Smooth muscle cell of the brain vasculature (primary cell): Measurements from ENCODE around the gene CCDC66.
"Not testable (repeated sequence)": the region's sequence is repeated elsewhere in the genome, so short reads cannot be mapped to it uniquely, and the experiment has no call there.

Source experiments
- DNase-seq: peaks from one replicate; pipeline ENCODE4 v3.0.0-alpha.2; 2012; ENCODE audit warnings: low read depth, low spot score

Gene CCDC66

DNA sequence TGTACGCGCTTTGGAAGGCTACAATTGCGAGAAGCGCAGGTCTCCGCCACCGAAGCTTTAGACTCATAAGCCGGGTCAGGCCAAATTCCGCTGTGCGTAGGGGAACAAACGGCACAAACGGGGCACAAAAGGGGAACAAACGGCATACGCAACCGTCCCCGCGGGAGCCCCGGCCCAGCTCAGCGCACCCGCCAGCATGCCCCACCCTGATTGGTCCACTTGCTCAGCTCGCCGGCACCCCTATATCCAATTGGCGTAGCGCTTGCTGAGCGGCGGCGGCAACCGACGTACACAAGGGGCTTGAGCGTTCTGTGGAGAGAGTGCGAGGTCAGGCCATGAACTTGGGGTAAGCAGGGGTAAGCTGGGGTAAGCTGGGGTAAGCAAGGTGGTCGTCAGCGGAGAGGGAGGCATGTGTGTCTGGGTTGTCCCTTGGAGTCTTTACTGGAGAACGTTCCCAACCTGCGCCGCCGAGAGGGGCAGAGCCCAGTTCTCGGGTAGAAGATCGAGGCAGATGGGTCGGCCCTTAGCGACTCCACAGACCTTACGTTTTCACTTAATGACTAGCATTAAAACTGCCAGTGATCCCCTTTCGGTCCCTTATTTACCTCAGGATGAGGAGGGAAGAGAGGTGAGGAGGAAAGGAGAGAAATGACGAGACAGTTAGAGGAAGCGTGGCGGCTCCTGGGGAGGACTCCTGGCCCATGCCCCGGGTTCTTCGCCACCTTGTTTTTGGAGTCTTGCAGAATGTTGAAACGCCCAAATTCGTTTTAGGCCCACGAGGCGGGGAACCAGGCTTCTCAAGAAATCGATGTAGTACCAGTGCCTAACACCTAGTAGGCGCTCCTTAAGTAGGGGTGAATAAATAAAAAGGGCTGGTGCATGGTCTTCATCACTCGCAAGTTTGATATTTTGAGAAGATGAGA is at the start of gene CCDC66:
Gene CCDC66, plus strand, starts transcription at position 268 of the 923 bp plus-strand sequence. Its CDS starts 68 bp downstream, at position 336.
- peak; percentile 58 for DNase-seq

DNA sequence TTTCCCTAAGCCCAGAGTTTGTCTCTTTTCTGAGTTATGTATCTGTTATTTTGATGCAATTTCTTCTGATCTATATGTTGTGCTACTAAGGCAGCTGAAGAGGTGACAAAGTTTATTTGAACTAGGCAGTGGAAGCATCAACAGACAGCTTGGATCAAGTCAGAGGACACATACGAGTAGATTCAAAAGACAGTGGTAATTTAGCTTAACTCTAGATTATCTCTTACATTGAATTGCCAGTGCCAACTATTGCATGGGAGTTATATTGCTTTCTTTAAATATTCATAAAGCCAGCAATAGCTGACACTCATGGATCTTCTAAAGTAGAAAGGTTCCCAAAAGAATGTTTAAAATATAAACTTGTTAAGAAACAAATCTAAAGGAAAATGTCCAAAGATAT is 37.3 kb upstream of the CCDC66 start:
- DNase-seq: no peak

DNA sequence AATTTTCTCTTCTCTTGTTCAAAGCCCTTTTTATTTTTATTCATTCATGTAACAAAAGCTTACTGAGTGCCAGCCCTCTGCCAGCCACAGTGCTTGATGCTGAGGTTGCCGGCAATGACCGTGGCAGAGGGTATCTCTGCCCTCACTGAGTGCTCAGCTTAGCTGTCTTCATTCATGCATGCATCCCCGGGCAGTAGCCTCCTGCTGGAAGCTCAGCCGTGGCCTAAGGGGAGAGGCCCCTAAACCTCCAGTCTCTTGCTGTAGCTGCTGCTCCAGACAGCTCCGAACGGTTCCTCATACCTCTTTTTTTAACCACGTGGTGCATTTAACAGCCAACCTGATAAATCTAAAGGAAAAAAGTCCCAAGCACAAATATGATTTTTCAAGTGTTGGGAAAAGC is 34.6 kb upstream of the CCDC66 start:
- DNase-seq: no peak

DNA sequence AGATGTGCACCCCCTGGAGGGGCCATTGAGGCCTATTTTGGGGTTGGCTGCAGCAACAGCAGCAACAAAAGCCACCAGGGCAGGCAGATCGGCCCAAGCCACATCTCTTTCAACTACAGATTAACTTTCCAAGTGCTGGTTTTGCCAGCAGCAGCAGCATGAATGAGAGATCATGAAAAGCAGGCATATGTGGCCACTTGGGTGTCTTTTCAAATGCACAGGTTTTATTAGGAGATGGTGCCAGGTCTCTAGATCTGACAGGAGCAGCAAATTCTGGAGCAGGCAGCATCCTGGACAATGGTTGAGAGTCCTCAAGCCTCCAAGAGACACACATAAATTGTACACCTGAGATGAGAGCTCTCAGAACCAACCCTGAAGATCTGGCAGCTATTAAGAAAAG is 31.7 kb upstream of the CCDC66 start:
- no peak for DNase-seq

DNA sequence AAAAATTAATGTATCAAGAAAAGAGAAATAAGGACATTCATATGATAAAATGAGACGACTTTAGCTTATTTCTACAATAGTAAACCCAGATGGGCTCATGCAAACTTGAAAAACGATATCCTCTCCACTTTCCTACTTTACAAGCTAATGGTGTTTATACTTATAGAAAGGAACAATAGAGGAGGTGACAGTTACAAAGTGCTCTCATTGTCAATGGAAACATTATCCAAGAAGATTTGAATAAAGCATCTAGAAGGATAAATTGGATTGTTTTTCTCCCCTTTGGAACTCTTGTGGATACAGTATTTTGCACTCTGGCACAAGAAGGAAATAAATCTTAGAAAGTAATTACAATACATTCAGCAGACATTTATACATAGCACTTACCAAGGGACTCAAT is 20.2 kb upstream of the CCDC66 start:
- no peak for DNase-seq

DNA sequence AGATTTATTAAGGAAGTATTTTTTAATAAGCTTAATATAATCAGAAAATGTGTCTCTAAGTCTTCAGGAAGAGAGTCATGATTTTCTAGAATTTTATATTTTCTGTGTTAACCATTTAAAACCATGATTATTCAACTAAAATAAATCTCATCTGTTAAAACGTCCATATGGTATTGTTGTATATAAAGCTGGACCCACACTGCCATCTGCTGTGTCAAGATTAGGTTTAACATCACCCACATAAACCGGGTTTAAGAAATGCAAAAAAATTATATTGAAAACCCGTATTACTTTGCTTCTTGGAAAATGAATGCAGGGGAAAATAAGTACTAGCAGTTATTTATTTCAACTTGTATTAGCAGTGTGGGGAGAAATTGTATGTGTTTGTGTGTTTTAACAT is 9.5 kb upstream of the CCDC66 start:
- no peak for DNase-seq

DNA sequence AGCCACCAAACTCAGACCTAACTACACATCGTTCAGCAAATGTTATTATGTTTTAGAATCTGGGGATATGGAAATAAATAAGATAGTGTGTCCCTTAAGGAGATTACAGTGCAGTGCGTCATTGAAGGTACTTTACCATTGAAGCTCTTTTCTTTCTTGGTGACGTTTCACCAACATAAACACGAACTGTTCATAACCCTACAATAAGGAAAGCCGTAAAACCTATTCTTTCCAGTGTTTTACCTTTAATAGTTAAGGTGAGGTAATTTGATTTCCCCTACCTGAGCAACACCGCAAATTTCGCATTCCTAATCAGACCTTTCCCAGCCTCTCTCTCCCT is 826 bp downstream of the CCDC66 start:
- DNase-seq: no peak

DNA sequence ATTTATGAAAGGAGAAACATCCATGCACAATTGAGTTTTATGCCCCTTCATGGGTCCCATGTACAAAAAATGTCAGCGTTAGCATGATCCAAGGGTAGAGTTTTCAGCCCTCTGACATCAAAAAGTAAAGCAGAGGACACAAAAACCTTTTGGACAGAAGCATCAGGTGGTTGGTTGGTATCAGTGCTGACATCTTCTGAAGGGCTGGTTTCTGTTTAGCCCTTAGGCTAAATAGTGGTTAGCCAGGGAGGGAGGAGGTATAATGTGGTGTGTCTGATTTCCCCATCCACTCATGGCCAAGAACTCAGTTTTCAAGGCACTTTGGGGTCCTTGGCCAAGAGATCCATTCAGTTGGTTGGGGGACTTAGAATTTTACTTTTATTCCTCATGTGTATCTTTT is 16.5 kb downstream of the CCDC66 start:
- DNase-seq: no peak

DNA sequence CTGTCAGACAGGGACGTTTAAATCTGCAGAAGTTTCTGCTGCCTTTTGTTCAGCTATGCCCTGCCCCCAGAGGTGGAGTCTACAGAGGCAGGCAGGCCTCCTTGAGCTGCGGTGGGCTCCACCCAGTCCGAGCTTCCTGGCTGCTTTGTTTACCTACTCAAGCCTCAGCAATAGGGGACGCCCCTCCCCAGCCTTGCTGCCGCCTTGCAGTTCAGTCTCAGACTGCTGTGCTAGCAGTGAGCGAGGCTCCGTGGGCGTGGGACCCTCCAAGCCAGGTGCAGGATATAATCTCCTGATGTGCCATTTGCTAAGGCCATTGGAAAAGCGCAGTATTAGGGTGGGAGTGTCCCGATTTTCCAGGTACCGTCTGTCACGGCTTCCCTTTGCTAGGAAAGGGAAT is 25.0 kb downstream of the CCDC66 start:
- DNase-seq: not testable (repeated sequence)

DNA sequence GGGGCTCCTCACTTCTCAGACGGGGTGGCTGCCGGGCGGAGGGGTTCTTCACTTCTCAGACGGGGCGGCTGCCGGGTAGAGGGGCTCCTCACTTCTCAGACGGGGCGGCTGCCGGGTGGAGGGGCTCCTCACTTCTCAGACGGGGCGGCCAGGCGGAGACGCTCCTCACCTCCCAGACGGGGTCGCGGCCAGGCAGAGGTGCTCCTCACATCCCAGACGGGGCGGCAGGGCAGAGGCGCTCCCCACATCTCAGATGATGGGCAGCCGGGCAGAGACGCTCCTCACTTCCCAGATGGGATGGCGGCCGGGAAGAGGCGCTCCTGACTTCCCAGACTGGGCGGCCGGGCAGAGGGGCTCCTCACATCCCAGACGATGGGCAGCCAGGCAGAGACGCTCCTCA is 27.3 kb downstream of the CCDC66 start:
- DNase-seq: not testable (repeated sequence)

DNA sequence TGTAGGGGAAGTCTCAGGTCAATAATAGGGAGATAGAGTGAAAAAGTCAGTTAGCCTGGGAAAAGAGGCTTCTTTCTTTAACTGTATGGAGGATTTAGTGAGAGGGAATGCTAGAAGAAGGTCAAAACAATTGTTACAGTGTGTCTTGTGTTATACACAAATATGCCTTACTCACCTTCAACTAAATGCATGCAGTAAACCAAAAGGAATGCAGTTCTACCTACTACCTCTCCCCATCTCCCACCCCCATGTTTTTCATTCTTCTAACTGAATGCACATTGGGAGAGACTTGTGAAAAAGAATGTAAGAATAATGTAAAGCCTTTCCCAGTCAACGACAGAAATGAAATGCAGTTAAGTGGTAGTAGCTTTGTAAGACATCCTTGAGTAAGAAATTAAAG is 33.8 kb downstream of the CCDC66 start:
- DNase-seq: no peak

DNA sequence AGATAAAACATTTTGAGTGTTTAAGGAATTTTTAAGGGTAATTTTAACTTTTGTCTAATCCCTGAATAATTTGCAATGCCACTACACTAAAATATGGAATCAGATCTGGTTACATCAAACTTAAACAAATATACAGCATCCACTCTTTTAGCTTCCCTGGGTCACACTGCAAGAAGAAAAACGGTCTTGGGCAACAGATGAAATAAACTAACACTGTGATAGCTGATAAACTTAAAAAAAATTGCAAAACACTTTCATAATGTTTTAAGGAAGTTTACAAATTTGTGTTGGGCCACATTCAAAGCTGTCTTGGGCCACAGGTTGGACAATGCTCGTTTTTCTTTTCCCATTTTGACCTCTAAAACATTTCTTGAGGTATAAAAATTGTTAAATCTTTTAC is 34.3 kb downstream of the CCDC66 start:
- DNase-seq: no peak

DNA sequence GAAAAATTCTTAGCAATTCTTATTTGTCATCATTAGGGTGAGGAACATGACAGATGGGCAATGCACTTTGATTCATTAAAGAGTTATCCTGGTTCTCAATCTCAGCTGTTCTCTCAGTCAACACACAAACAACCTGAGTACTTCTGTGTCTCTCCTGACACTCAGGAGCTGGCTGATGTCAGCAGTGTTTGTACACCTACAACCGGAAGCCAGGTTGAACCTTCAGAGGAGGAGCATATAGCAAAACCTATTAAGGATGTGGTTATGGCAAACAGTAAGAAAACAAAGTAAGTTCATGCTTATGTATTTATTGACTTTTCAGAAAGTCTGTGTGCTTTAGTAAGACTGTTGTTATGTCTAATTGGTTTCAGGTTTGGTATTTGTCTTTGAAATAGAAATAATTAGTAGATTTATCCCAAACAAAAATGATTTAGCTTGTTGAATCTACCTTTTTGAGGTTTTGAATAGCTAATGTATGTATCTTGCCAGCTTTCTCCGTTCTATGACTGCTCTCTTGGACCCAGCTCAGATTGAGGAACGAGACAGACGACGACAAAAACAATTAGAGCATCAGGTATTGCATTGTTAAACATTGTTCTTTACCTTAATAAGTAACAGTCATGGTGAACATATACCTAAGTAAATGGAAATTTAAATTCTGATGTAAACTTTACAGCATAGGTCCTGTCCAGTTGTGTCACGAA is 36.6 kb downstream of the CCDC66 start:
- DNase-seq: no peak

DNA sequence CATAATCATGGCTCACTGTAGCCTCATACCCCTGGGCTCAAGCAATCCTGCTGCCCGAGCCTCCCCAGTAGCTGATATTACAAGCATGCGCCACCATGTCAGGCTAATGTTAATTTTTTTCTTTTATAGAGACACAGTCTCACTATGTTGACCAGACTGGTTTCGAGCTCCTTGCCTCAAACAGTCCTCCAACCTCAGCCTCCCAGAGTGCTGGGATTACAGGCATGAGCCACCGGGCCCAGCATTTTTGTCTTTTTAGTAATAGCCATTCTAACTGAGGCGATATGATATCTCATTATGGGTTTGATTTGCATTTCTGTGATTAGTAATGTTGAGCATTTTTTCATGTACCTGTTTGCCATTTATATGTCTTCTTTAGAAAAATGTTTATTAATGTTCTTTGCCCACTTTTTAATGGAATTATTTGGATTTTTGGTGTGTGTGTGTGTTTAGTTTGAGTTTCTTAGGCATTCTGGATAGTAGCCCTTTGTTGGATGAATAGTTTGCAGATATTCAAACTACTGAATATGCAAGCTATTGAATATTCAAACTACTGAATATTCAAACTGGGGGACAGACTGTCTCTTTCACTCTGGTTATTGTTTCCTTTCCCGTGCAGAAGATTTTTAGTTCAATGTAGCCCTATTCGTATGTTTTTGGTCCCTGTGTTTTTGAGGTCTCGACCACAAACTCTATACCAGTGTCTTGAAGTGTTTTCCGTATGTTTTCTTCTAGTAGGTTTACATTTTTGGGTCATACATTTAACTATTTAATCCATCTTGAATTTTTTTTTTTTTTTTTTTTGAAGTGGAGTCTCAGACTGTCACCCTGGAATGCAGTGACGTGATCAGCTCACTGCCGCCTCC is 39.2 kb downstream of the CCDC66 start:
- no peak for DNase-seq

DNA sequence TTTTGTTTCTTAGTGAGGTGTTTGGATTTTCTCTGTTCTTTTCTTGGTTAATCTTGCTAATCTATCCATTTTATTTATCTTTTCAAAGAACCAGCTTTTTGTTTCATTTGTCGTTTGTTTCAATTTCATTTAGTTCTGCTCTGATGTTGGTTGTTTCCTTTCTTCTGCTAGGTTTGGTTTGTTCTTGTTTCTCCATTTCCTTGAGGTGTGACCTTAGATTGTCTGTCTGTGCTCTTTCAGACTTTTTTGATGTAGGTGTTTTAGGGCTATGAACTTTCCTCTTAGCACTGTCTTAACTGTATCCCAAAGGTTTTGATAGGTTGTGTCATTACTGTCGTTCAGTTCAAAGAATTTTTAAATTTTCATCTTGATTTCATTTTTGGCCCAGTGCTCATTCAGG is 51.5 kb downstream of the CCDC66 start:
- not testable (repeated sequence) for DNase-seq

DNA sequence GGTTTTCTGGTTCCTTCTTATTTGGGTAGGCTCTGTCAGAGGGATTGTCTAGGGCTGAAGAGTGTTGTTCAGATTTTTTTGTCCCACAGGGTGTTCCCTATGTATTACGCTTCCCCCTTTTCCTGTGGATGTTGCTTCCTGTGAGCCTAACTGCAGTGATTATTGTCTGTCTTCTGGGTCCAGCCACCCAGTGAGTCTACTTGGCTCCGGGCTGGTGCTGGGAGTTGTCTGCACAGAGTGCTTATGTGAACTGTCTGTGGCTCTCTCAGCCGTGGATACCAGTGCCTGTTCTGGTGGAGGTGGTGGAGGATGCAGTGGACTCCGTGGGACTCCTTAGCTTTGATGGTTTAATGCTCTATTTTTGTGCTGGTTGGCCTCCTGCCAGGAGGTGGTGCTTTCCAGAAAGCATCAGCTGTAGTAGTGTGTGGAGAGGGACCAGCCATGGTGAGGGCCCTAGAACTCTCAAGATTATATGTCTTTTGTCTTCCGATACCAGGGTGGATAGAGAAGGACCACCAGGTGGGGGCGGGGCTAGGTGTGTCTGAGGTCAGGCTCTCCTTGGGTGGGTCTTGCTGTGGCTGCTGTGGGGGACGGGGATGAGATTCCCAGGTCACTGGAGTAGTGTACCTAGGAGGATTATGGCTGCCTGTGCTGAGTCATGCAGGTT is 53.8 kb downstream of the CCDC66 start:
- DNase-seq: no peak

DNA sequence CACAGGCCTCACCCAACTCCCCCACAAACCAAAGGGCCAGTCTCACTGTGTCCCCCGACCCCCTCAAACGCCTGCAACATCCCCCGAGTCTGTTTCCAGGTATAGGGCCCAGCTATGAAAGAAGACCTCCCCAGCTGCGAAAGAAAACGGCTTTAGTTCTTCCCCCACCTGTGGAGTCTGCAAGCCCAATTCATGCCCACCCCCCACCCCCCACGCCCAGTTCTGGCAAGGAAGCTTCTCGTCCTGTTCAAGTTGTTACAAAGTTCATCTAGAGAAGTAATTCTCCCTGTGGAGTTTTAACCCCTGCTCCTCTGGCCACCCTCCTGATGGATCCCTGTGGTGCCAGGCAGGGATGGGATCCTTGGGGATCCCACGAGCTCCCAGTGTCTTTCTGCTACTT is 54.4 kb downstream of the CCDC66 start:
- DNase-seq: no peak

DNA sequence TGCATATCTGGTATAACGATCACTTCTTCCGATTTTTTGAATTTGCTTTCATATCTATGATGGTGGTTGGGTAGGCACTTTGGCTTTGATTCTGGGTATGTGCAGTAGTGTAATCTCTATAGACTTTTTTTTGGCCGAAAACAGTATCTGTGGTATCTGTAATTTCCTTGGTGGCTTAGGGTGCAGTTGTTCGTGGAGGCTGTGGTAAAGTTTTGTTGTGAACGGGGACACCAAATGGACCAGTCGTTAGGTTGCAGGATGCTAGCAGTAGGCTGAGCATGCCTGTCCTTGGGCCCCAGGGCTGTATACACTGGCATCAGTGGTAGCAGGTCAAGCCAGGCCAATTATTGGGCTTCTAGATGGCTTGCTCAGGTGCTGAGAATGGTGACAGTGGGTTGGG is 55.2 kb downstream of the CCDC66 start:
- DNase-seq: no peak

DNA sequence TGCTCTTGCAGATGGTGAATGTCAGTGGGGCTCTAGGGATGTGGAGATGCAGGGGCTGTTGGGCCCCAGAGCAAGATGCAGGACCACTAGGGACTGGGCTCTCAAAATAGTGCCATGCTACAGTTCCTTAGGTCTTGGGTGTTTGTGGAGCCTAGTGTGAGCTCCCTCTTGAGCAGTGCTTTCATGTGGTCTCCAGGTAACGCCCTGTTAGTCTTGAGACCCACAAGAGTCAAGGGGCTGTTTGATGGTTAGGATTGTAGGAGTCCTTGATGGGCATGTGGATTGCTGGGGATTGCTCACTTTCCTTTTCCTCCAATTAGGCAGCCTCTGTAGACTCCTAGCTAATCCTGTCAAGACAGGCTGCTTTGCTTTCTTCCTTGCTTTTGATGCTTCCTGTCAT is 56.0 kb downstream of the CCDC66 start:
- DNase-seq: no peak

DNA sequence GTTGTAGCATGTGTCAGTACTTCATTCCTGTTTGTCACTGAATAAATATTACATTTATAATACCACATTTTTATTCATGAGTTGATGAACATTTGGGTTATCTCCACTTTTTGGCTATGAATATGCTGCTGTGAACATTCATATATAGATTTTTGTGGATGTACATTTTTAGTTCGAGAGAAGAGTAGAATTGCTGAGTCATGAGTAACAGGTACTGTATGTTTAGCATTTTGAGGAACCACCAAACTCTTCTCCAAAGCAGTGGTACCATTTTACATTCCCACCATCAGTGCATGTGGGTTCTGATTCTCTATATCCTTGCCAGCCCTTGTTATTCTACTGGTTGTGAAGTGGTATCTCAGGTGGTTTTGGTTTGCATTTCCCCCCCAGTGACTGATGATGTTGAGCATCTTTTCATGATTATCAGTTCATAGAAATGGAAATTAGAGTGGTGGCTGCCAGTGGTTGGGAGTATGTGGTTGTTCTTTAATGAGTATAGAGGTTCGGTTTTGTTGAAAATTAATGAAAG is 59.6 kb downstream of the CCDC66 start:
- no peak for DNase-seq

DNA sequence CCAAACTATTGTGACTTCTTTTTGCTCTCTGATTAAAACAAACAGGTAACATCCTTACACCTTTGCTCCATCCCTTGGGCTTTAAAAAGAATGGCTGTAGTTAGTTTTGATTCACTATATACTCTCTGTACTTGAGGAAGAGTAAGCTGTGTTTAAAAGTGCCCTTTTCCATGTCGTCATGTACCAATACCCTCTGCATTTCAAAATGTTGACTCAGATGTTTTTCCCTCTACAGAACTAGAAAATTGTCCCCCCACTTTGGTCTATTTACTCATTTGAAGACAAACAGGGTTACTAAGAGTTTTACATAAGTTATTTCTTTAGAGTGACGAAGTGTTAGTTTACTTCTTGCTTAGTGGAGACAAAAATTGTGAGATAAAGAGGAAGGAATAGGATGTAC is 63.4 kb downstream of the CCDC66 start:
- DNase-seq: no peak
